Measurements from ENCODE around the gene CD99.

Gene CD99

DNA sequence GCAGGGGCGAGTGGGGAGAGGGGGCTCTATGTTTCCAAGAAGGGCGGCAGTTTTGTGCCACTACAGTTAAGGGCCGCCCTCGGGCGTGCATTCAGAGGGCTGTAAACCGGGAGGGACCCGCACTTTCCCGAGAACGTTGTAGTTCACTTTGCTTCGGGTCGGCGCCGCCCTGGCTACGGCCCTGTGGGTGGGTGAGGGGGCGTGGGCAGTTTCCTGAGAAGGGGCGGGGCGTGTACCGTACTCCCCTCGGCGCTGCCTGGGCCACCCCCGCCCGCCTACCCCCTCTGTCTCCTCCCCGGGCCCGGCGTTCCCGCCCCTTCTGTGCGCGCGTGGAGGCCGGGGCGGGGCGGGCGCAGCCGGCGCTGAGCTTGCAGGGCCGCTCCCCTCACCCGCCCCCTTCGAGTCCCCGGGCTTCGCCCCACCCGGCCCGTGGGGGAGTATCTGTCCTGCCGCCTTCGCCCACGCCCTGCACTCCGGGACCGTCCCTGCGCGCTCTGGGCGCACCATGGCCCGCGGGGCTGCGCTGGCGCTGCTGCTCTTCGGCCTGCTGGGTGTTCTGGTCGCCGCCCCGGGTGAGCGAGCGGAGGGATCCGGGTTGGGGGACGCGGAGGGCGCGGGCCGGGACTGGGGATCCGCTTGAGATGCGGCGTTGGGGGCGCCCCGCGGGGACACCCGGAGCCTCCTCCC, at the start of gene CD99:
Gene CD99, plus strand, starts transcription at position 440 of the 687 bp plus-strand sequence. Its CDS starts 66 bp downstream, at position 506.
- peak; percentile 82 to 91 for DNase-seq (ENCODE audit: low read depth in 2 of 2, low spot score in 1 of 2)

DNA sequence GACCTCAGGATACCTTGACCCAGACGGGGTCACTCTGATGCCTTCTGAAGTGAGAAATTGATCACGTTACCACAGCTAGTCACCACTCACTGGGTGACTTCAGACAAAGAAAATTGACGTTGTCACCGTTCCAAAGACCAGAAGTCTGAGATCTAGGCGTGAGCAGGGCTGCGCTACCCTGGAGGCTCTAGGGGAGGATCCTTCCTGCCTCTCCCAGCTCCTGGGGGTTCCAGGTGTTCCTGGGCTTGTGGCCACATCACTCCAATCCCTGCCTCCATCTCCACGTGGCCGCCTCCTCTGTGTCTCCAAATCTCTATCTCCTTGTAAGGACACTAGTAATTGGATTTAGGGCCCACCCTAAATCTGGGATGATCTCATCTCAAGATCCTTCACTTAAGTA, 48.9 kb upstream of the CD99 start:
- no peak for DNase-seq (ENCODE audit: low read depth in 2 of 2, low spot score in 1 of 2)

- DNase-seq (ENCODE audit: low read depth in 2 of 2, low spot score in 1 of 2), result no peak
Observed at GRCh38 chrX:2642791-2643190, 48.3 kb upstream of the CD99 start.

DNA sequence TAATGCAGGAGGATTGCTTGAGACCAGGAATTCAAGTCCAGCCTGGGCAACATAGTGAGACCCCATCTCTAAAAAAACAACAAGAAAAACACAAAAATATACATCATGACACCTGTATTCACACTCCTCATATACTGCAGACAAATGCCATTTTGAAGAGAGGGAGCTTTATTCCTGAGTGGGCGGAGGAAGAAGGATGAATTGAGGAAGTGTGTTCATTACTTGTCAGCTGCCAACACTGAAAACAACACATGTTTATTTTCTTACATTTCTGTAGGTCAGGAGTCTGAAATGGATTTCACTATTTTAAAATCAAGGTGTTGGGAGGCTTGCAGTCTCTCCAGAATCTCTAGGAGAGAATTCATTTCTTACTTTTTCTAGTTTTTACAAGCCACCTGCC, 47.2 kb upstream of the CD99 start:
- no peak for DNase-seq (ENCODE audit: low read depth in 2 of 2, low spot score in 1 of 2)

- DNase-seq (ENCODE audit: low read depth in 2 of 2, low spot score in 1 of 2), result no peak
Observed at GRCh38 chrX:2645563-2645962, 45.5 kb upstream of the CD99 start.

- DNase-seq (ENCODE audit: low read depth in 2 of 2, low spot score in 1 of 2), result no peak
Observed at GRCh38 chrX:2647627-2648026, 43.5 kb upstream of the CD99 start.

- no peak for DNase-seq (ENCODE audit: low read depth in 2 of 2, low spot score in 1 of 2)
Observed at GRCh38 chrX:2650037-2650436, 41.1 kb upstream of the CD99 start.

DNA sequence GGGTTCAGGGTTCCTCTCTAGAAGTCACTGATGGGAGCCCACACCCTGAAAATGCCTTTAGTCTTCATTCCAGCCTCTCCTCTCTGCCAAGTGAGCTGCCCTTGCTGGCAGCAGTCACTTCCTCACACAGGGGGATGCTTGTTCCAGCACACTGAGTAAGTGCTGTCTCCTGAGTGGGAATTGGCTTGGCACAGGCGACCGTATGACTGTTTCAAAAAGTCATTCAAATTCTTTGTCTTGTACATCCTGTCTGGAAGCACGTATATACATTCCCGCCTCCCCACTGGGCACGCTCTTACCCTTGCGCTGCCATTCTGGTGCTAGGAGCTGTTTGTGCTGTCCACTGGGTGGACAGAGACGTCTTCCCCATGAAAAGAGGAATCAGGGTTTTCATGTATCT, 40.2 kb upstream of the CD99 start:
- no peak for DNase-seq (ENCODE audit: low read depth in 2 of 2, low spot score in 1 of 2)

DNA sequence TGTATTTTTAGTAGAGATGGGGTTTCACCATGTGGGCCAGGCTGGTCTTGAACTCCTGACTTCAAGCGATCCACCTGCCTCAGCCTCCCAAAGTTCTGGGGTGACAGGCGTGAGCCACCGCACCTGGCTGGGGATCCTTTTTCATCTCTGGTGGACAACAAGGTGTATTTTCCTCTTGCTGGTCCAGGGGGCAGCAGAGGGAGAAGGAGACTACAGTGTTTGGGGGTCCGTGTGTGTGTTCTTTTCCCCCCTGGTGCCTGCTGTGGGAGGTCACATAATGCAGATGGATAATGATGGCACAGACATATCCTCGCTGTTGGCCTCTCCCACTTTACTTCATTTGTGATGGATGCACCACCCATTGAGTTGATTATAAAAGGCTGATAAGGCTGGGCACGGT, 39.0 kb upstream of the CD99 start:
- no peak for DNase-seq (ENCODE audit: low read depth in 2 of 2, low spot score in 1 of 2)

DNA sequence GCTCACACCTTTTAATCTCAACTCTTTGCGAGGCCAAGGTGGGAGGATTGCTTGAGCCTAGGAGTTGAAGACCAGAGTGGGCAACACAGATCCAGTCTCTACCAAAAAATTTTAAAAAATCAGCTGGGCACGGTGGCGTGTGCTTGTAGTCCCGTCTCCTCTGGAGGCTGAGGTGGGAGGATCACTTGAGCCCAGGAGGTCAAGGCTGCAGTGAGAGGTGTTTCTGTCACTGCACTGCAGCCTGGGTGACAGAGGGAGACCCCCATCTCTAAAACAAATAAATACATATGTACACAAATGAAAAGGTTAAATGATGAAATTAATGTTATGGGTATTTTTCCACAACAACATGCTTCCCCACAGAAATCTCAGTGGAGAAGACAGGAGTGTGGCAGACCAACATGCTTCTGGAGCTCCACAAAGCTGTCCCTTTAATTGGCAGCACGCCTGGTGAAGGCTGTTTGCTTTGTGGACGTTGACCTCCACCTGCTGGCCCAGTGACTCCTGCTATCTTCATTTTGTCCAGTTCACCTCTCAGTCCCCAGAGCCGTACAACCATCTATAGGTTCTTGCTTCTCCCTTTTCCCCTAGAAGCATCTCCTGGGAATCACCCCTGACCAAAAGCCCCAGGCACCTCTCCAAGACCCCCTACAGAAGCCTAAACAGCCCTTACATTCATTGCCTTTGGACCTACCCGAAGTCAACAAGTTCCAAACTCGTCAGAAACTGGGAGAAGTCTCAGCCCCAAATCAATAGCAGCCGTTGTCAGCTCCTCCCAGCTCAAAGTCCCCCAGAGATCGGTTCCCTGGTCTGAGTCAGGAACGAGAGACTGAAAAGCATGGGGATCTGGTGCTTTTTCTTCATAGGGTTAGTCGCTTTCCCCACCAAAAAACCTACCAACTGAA, 36.4 kb upstream of the CD99 start:
- no peak for DNase-seq (ENCODE audit: low read depth in 2 of 2, low spot score in 1 of 2)

- no peak for DNase-seq (ENCODE audit: low read depth in 2 of 2, low spot score in 1 of 2)
Observed at GRCh38 chrX:2656257-2656836, 34.7 kb upstream of the CD99 start.

GRCh38 chrX:2657532-2658113, 33.5 kb upstream of the CD99 start:
- DNase-seq (ENCODE audit: low read depth in 2 of 2, low spot score in 1 of 2), result no peak

GRCh38 chrX:2658585-2659292, 32.4 kb upstream of the CD99 start:
- DNase-seq (ENCODE audit: low read depth in 2 of 2, low spot score in 1 of 2), result no peak

- DNase-seq (ENCODE audit: low read depth in 2 of 2, low spot score in 1 of 2), result no peak
Observed at GRCh38 chrX:2662586-2662985, 28.5 kb upstream of the CD99 start.

- no peak for DNase-seq (ENCODE audit: low read depth in 2 of 2, low spot score in 1 of 2)
Observed at GRCh38 chrX:2664502-2664901, 26.6 kb upstream of the CD99 start.

DNA sequence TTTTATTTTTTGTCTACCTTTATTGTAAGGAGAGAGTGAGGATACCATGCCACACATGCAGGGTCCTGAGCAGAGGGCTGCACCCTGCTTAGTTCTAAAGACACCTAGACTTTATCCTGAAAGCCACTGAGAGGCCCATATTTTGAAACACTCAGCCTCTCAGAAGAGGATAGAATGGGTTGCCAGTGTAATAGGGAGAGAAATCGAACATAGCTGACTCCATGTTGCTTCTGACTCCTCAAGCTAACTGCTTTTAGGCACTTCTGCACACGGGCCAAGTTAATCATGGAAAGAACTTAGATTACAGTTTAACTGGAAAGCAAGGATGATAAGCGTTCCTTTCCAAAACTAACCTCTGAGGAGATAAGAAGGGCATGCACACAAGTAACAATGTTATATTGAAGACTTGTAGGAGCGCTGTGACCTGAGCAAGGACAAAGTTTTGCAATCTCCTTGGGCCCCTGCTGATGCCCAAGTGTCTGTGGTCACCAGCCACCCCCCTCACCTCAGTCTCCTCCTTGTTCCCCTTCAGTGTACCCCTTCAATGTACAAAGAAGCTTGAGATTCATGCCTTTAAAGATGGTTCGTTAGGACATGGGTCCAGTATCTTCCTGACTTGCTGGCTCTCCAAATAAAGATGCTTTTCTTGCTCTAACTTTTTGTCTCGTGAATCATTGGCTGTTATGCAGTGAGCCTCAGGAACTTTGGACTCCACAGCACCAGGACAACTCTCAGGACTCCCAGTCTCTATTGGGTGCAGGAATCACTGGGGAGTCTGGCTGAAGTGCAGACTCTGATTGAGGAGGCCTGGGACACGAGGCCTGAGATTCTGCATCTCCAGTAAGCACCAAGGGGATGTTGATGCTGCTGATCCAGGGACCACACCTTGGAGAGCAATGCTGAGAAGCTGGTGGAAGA, 25.4 kb upstream of the CD99 start:
- DNase-seq (ENCODE audit: low read depth in 2 of 2, low spot score in 1 of 2), result no peak

DNA sequence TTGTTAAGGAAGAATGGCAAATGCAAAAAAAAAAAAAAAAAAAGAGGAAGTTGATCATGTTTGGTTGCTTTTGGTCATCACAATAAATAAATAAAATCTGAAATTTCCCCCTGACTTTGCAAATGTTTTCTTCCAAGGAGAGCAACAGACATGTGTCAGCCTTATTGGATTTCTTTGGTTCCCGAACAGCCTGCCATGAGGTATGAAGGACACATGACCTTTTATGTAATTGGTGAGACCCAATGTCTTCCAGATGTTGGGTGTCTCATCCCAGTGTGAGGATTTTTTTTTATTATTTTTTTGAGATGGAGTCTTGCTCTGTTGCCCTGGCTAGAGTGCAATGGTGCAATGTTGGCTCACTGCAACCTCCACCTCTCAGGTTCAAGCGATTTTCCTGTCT, 24.6 kb upstream of the CD99 start:
- DNase-seq (ENCODE audit: low read depth in 2 of 2, low spot score in 1 of 2), result no peak

GRCh38 chrX:2670978-2671377, 20.1 kb upstream of the CD99 start:
- no peak for DNase-seq (ENCODE audit: low read depth in 2 of 2, low spot score in 1 of 2)

GRCh38 chrX:2672084-2672483, 19.0 kb upstream of the CD99 start:
- DNase-seq (ENCODE audit: low read depth in 2 of 2, low spot score in 1 of 2), result no peak

DNA sequence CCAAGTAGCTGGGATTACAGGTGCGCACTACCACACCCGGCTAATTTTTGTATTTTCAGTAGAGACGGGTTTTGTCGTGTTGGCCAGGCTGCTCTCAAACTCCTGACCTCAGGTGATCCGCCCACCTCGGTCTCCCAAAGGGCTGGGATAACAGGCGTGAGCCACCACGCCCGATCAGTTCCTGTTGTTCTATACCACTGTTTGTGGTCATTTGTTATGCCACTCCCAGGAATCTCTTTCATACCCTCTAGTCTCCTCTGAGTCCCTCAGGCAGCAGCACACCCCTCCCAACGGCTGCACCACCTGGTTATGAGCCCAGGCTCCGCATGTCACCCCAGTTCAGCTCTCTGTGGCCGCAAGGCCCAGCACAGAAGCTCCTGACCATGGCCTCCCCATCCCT, 17.5 kb upstream of the CD99 start:
- DNase-seq (ENCODE audit: low read depth in 2 of 2, low spot score in 1 of 2), result no peak
